Omental fat pad (tissue), 4 donors: ENCODE data around the gene SMARCD3. TPM values are rescaled to one million over a fixed set of nuclear protein-coding genes. Genes with fewer than 3 reads are reported as not detected.

Experiments used
- ATAC-seq: fragments of 150-250 bp; one replicate; pipeline ENCODE4 v1.9.1; 2016; ENCODE audit warnings: mild to moderate bottlenecking, moderate library complexity; ENCODE audit not compliant: low FRiP score
- DNase-seq: peaks from one replicate; pipeline ENCODE4 v3.0.0-alpha.2; 2019; ENCODE audit warnings: low spot score
- total RNA-seq, 4 donors: library from RNA; depleted of rRNA; stranded (reverse); fragments of >200 nt; gene quantifications; one replicate each; pipeline ENCODE4 v1.1.0, GENCODE V29; 2016
- TF ChIP-seq, protein P1 (sequence below), 3 donors: fragments of 450-650 bp; IDR thresholded peaks; one replicate each; pipeline ENCODE4 v1.5.1; 2016 to 2017; ENCODE audit warnings: antibody characterized with exemption in 3 of 3, mild to moderate bottlenecking in 3 of 3, moderate library complexity in 2 of 3

Gene SMARCD3
- total RNA-seq, 4 donors from 2014 or later, result 19.7 to 57.5 (median 31.2) TPM

GRCh38 chr7:151283302-151283701 lies 34.8 kb upstream of the SMARCD3 start:
- TF ChIP-seq, protein P1, sequence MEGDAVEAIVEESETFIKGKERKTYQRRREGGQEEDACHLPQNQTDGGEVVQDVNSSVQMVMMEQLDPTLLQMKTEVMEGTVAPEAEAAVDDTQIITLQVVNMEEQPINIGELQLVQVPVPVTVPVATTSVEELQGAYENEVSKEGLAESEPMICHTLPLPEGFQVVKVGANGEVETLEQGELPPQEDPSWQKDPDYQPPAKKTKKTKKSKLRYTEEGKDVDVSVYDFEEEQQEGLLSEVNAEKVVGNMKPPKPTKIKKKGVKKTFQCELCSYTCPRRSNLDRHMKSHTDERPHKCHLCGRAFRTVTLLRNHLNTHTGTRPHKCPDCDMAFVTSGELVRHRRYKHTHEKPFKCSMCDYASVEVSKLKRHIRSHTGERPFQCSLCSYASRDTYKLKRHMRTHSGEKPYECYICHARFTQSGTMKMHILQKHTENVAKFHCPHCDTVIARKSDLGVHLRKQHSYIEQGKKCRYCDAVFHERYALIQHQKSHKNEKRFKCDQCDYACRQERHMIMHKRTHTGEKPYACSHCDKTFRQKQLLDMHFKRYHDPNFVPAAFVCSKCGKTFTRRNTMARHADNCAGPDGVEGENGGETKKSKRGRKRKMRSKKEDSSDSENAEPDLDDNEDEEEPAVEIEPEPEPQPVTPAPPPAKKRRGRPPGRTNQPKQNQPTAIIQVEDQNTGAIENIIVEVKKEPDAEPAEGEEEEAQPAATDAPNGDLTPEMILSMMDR (IDR thresholded peaks at IDR 0.05), result no peak
- no peak for ATAC-seq
- no peak for DNase-seq

GRCh38 chr7:151282111-151282510 lies 33.6 kb upstream of the SMARCD3 start:
- no peak for ATAC-seq
- TF ChIP-seq, protein P1 (IDR thresholded peaks at IDR 0.05), result no peak
- no peak for DNase-seq

DNA sequence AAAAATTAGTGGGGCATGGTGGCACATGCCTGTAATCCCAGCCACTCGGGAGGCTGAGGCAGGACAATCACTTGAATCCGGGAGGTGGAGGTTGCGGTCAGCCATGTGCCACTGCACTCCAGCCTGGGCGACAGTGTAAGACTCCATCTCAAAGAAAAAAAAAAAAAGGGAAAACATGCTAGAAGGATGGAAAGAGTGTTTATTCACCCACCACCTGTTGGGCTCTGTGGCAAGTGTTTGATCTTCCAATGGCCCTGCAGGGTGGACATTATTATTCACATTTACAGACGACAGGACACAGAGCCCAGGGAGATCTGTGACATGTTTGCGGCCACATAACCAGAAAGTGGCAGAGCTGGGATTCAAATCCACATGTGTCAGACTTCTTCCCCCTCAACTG lies 33.2 kb upstream of the SMARCD3 start:
- ATAC-seq, result no peak
- TF ChIP-seq, protein P1 (IDR thresholded peaks at IDR 0.05), result no peak
- DNase-seq, result no peak

DNA sequence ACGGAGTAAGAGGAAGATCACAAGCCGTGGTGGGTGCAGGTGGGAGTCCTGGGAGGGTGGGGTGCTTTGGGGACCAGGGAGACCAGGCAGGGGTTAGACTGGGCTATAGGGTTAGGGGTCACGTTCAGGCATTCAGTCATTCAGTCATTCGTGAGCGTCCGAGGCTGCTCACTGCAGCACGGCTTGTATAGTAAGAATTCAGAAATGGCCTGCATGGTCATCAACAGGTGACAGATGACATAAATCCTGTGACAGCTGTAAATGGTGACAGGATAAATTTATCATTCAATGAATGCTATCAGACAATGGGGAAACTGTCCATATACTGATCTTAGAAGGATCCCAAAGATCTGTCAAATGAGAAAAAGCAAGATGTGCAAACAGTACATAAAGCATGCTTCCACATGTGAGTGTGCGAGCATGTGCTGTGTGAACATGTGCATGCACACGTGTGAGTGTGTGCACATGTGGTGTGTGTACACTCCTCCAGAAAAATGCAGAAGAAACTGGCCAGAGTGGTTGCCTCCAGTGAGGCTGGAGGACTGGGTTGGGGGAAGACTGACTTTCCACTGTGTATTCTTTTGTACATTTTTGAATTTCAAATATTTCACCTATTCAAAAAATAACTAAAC lies 32.0 kb upstream of the SMARCD3 start:
- ATAC-seq (no peak), DNase-seq (no peak)
- TF ChIP-seq, protein P1 (IDR thresholded peaks at IDR 0.05), result no peak

GRCh38 chr7:151279868-151280267 lies 31.4 kb upstream of the SMARCD3 start:
- no peak for ATAC-seq
- TF ChIP-seq, protein P1 (IDR thresholded peaks at IDR 0.05), result no peak
- no peak for DNase-seq

DNA sequence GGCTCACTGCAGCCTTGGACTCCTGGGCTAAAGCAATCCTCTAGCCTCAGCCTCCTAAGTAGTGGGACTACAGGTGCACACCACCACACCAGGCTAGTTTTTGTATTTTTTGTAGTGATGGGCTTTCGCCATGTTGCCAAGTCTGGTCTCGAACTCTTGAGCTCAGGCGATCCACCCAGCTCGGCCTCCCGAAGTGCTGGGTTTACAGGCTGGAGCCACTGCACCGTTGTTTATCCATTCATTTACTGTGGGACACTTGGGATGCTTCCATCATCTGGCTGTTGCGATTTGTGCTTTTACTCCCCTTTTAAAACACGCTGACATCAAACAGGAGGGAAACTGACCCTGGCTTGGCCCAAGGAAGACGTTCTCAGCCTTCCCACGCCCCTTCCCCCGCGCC lies 30.5 kb upstream of the SMARCD3 start:
- no peak for DNase-seq
- no peak for ATAC-seq
- TF ChIP-seq, protein P1 (IDR thresholded peaks at IDR 0.05), result no peak

DNA sequence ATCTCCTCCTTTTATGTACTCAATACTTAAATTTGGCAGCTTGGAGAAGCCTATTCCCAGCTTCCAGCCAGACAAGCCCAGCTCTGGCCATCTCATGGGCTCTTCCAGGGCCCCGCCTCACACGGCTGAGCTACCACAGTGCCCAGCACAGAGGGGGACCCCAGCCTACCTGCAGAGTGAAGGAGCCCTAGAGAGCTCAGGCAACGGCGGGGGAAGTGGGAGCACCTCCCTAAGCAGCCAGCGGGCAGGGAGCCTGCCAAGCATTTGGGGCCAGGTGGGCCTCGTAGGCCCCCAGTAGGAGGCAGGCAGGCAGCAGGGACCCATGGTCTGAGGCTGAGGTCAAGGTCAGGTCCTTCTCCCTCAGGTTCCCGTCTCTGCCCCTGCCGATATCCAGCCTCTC lies 29.1 kb upstream of the SMARCD3 start:
- DNase-seq (no peak), ATAC-seq (no peak)
- TF ChIP-seq, protein P1 (IDR thresholded peaks at IDR 0.05), result no peak
